ENCODE results near the gene CNIH2.

CNIH2 gene

GRCh38 chr11:66329165-66329673 lies 51.2 kb downstream of the CNIH2 start:
- DNase-seq (ENCODE audit: low read depth): no peak

- no peak for DNase-seq (ENCODE audit: low read depth)
Observed at GRCh38 chr11:66330931-66331330, 53.0 kb downstream of the CNIH2 start.

GRCh38 chr11:66331542-66332370 lies 53.8 kb downstream of the CNIH2 start:
- DNase-seq (ENCODE audit: low read depth): no peak

- DNase-seq (ENCODE audit: low read depth): no peak
Observed at GRCh38 chr11:66332371-66333219, 54.6 kb downstream of the CNIH2 start.

- no peak for DNase-seq (ENCODE audit: low read depth)
Observed at GRCh38 chr11:66333220-66333877, 55.4 kb downstream of the CNIH2 start.
